ENCODE measurements around the gene ROR1.

GRCh38 chr1:63845346-63845745, 71.5 kb downstream of the ROR1 start:
- no peak for TF ChIP-seq CTCF (conservative IDR thresholded peaks at IDR 0.05; ENCODE audit: low read length)
- no peak for TF ChIP-seq EZH2phosphoT487 (IDR thresholded peaks at IDR 0.05; ENCODE audit: borderline replicate concordance, low read depth, low read length)

All from OCI-LY7 (cell line).